H1 (cell line): Measurements from ENCODE around the gene ALPK3. TPM values are rescaled to one million over a fixed set of nuclear protein-coding genes. Genes with fewer than 3 reads are reported as not detected.

Experiments used
- CTCF ChIA-PET: fragments of 300-600 bp; sonication (Branson Sonifier 250); formaldehyde crosslinking; loops from one replicate; lab custom pipeline; 2021; ENCODE audit not compliant: partially characterized antibody; lab: Charles Lee
- POLR2A ChIA-PET: fragments of 300-600 bp; sonication (Branson Sonifier 250); formaldehyde crosslinking; loops from one replicate; lab custom pipeline; 2021; ENCODE audit warnings: inconsistent platforms; ENCODE audit not compliant: partially characterized antibody; lab: Charles Lee
- DNase-seq, 2 experiments: peaks; one replicate each; pipeline versions ENCODE4 v3.0.0 to v3.0.0-alpha.2; 2010 to 2022; ENCODE audit warnings: low spot score in 2 of 2, low read depth in 1 of 2, mixed read lengths in 1 of 2
- FAIRE-seq: peaks from 2 replicates; lab custom pipeline; 2011; peaks lifted over from hg19 to GRCh38; lab: Jason Lieb, UNC
- H2AFZ ChIP-seq: 2 replicates; pipeline ENCODE4 v1.8.1; 2012; ENCODE audit warnings: low read length, inconsistent platforms
- H2AK5ac ChIP-seq: 2 replicates; pipeline ENCODE4 v1.6.1; 2013; ENCODE audit warnings: low read depth, low read length
- H2BK120ac ChIP-seq: replicated peaks from 2 replicates; pipeline ENCODE3; 2013; ENCODE audit warnings: low read depth, low read length, inconsistent platforms
- H2BK12ac ChIP-seq: 2 replicates; pipeline ENCODE4 v1.6.1; 2013; ENCODE audit warnings: low read depth, low read length
- H2BK15ac ChIP-seq: 2 replicates; pipeline ENCODE4 v1.6.1; 2013; ENCODE audit warnings: low read length
- H2BK20ac ChIP-seq: 2 replicates; pipeline ENCODE4 v1.6.1; 2013; ENCODE audit warnings: low read length
- H2BK5ac ChIP-seq: 2 replicates; pipeline ENCODE4 v1.6.1; 2013; ENCODE audit warnings: low read depth, low read length
- H3K14ac ChIP-seq: 2 replicates; pipeline ENCODE4 v1.6.1; 2013; ENCODE audit warnings: inconsistent platforms; ENCODE audit not compliant: insufficient read length
- H3K18ac ChIP-seq: 2 replicates; pipeline ENCODE4 v1.6.1; 2013; ENCODE audit warnings: low read length; ENCODE audit errors: extremely low read depth
- H3K23ac ChIP-seq: 2 replicates; pipeline ENCODE4 v1.6.1; 2013; ENCODE audit warnings: inconsistent platforms; ENCODE audit not compliant: insufficient read length
- H3K23me2 ChIP-seq: 2 replicates; pipeline ENCODE4 v1.6.1; 2013; ENCODE audit warnings: low read depth, low read length
- H3K27ac ChIP-seq: 2 replicates; pipeline ENCODE4 v1.6.1; 2011; ENCODE audit warnings: low read depth, low read length, inconsistent platforms
- H3K27me3 ChIP-seq, 4 experiments: replicated peaks in 1 of 4; 1 replicate in 1 of 4; 2 replicates in 3 of 4; pipeline versions ENCODE4 v1.6.1 to v1.8.1; 2011 to 2013; ENCODE audit warnings: low read length in 3 of 4, mild to moderate bottlenecking in 3 of 4, inconsistent platforms in 2 of 4, mixed read lengths in 2 of 4, moderate library complexity in 1 of 4; ENCODE audit not compliant: control insufficient read depth in 3 of 4, insufficient read depth in 3 of 4; ENCODE audit errors: extremely low read depth in 1 of 4
- H3K36me3 ChIP-seq, 4 experiments: 2 replicates each; pipeline versions ENCODE4 v1.6.1 to v1.8.1; 2011 to 2013; ENCODE audit warnings: mild to moderate bottlenecking in 4 of 4, low read length in 3 of 4, moderate library complexity in 2 of 4, control low read depth in 1 of 4, inconsistent platforms in 1 of 4; ENCODE audit not compliant: insufficient read depth in 4 of 4, control insufficient read depth in 2 of 4
- H3K4ac ChIP-seq: replicated peaks from 2 replicates; pipeline ENCODE3; 2013; ENCODE audit warnings: low read length, low read depth, mixed read lengths, inconsistent platforms; ENCODE audit not compliant: insufficient read length
- H3K4me1 ChIP-seq, 4 experiments: replicated peaks in 1 of 4; 1 replicate in 1 of 4; 2 replicates in 3 of 4; pipeline versions ENCODE4 v1.6.1 to v1.8.1; 2011 to 2013; ENCODE audit warnings: low read length in 3 of 4, inconsistent platforms in 2 of 4, mixed read lengths in 1 of 4; ENCODE audit not compliant: insufficient read depth in 4 of 4, control insufficient read depth in 3 of 4
- H3K4me2 ChIP-seq, 2 experiments: 2 replicates each; pipeline versions ENCODE4 v1.6.1 to v1.8.1; 2011 to 2013; ENCODE audit warnings: low read depth in 2 of 2, low read length in 2 of 2, control low read depth in 1 of 2, inconsistent platforms in 1 of 2, mild to moderate bottlenecking in 1 of 2; ENCODE audit not compliant: insufficient read depth in 1 of 2
- H3K4me3 ChIP-seq, 4 experiments: fragments of 200-600, 300-600 bp in 1 of 4; sonication (generic), shearing (Covaris generic), sonication (Bioruptor Twin) in 1 of 4; 2 replicates each; pipeline versions ENCODE4 v1.5.1 to v1.8.1; 2011 to 2016; ENCODE audit warnings: low read length in 4 of 4, low read depth in 3 of 4, control low read depth in 2 of 4, inconsistent platforms in 2 of 4, mild to moderate bottlenecking in 2 of 4, mixed read lengths in 1 of 4, moderate library complexity in 1 of 4; ENCODE audit not compliant: insufficient read depth in 2 of 4; ENCODE audit errors: extremely low read depth in 1 of 4
- H3K56ac ChIP-seq: replicated peaks from 2 replicates; pipeline ENCODE3; 2013; ENCODE audit warnings: low read depth, mild to moderate bottlenecking, mixed read lengths, low read length, inconsistent platforms; ENCODE audit not compliant: insufficient read length
- H3K79me1 ChIP-seq: 2 replicates; pipeline ENCODE4 v1.6.1; 2013; ENCODE audit warnings: low read depth, low read length, control low read depth
- H3K79me2 ChIP-seq, 2 experiments: 2 replicates each; pipeline versions ENCODE4 v1.6.1 to v1.8.1; 2012 to 2013; ENCODE audit warnings: low read length in 2 of 2, mild to moderate bottlenecking in 2 of 2, inconsistent platforms in 1 of 2; ENCODE audit not compliant: insufficient read depth in 2 of 2, control insufficient read depth in 1 of 2
- H3K9ac ChIP-seq, 4 experiments: replicated peaks in 1 of 4; 1 replicate in 1 of 4; 2 replicates in 3 of 4; pipeline versions ENCODE4 v1.6.1 to v1.8.1; 2011 to 2013; ENCODE audit warnings: low read depth in 3 of 4, low read length in 3 of 4, control low read depth in 2 of 4, mild to moderate bottlenecking in 2 of 4, moderate library complexity in 2 of 4, inconsistent platforms in 1 of 4; ENCODE audit errors: extremely low read depth in 1 of 4
- H3K9me3 ChIP-seq, 2 experiments: 2 replicates each; pipeline versions ENCODE4 v1.6.1 to v1.8.1; 2012 to 2013; ENCODE audit warnings: mild to moderate bottlenecking in 2 of 2, moderate library complexity in 2 of 2, control low read depth in 1 of 2, inconsistent platforms in 1 of 2, low read depth in 1 of 2, low read length in 1 of 2, mixed read lengths in 1 of 2; ENCODE audit not compliant: insufficient read depth in 2 of 2
- H4K20me1 ChIP-seq, 2 experiments: replicated peaks in 1 of 2; 2 replicates each; pipeline versions ENCODE3 to v1.8.1; 2011 to 2013; ENCODE audit warnings: inconsistent platforms in 2 of 2, low read length in 2 of 2, mild to moderate bottlenecking in 1 of 2; ENCODE audit not compliant: insufficient read depth in 2 of 2, control insufficient read depth in 1 of 2
- H4K5ac ChIP-seq: 2 replicates; pipeline ENCODE4 v1.6.1; 2013; ENCODE audit warnings: low read length, low read depth, mixed read lengths, inconsistent platforms; ENCODE audit not compliant: insufficient read length
- H4K8ac ChIP-seq: 2 replicates; pipeline ENCODE4 v1.8.0; 2013; ENCODE audit warnings: mild to moderate bottlenecking, moderate library complexity, low read length, inconsistent platforms; ENCODE audit not compliant: insufficient read depth; ENCODE audit errors: extremely low read depth
- H4K91ac ChIP-seq: replicated peaks from 2 replicates; pipeline ENCODE3; 2013; ENCODE audit warnings: low read length, mixed read lengths, inconsistent platforms; ENCODE audit not compliant: insufficient read length
- BACH1 ChIP-seq: IDR thresholded peaks from 2 replicates; pipeline ENCODE4 v1.6.1; 2012; ENCODE audit warnings: low read length, improper control_type of control experiment
- CHD2 ChIP-seq: IDR thresholded peaks from 2 replicates; pipeline ENCODE4 v1.6.1; 2012; ENCODE audit warnings: low read length, improper control_type of control experiment
- HDAC2 ChIP-seq, 2 experiments: fragments of 300-600 bp in 1 of 2; sonication (generic) in 1 of 2; IDR thresholded peaks; 2 replicates each; pipeline ENCODE4 v1.6.1; 2011 to 2012; ENCODE audit warnings: low read depth in 2 of 2, low read length in 2 of 2, mild to moderate bottlenecking in 2 of 2, moderate library complexity in 2 of 2, borderline replicate concordance in 1 of 2, inconsistent platforms in 1 of 2
- KDM1A ChIP-seq: fragments of 200-600, 300-600 bp; sonication (generic); IDR thresholded peaks from 2 replicates; pipeline ENCODE4 v1.7.1; 2016; ENCODE audit warnings: mild to moderate bottlenecking, low read length, borderline replicate concordance
- KDM5A ChIP-seq: fragments of 200-600 bp; IDR thresholded peaks from 2 replicates; pipeline ENCODE4 v1.7.1; 2012; ENCODE audit warnings: mild to moderate bottlenecking, low read length, inconsistent platforms, mixed read lengths
- MAFK ChIP-seq: IDR thresholded peaks from 2 replicates; pipeline ENCODE4 v1.6.1; 2012; ENCODE audit warnings: low read depth, mild to moderate bottlenecking, improper control_type of control experiment, low read length
- POU5F1 ChIP-seq: IDR thresholded peaks from 2 replicates; pipeline ENCODE4 v1.6.1; 2011; ENCODE audit warnings: low read depth, mild to moderate bottlenecking, low read length, moderate library complexity
- RNF2 ChIP-seq: fragments of 200-900, 300-1000 bp; sonication (generic); IDR thresholded peaks from 2 replicates; pipeline ENCODE4 v1.7.1; 2016; ENCODE audit warnings: borderline replicate concordance, low read depth, mild to moderate bottlenecking, antibody characterized with exemption, low read length; ENCODE audit not compliant: poor library complexity, severe bottlenecking; ENCODE audit errors: missing control alignments
- RXRA ChIP-seq: IDR thresholded peaks from 2 replicates; pipeline ENCODE4 v1.6.1; 2011; ENCODE audit warnings: low read depth, mild to moderate bottlenecking, low read length, moderate library complexity; ENCODE audit not compliant: insufficient read depth
- SAP30 ChIP-seq: fragments of 300-600 bp; sonication (generic); IDR thresholded peaks from 2 replicates; pipeline ENCODE4 v1.7.1; 2012; ENCODE audit warnings: low read length, moderate library complexity, mild to moderate bottlenecking, inconsistent platforms; ENCODE audit not compliant: insufficient read depth, insufficient replicate concordance
- SP2 ChIP-seq: IDR thresholded peaks from 2 replicates; pipeline ENCODE4 v1.6.1; 2012; ENCODE audit warnings: mild to moderate bottlenecking, low read length, inconsistent platforms
- TAF7 ChIP-seq: optimal IDR thresholded peaks from 2 replicates; pipeline ENCODE3; 2011; ENCODE audit warnings: low read depth, mild to moderate bottlenecking, inconsistent platforms, low read length, moderate library complexity, borderline replicate concordance
- TCF12 ChIP-seq: IDR thresholded peaks from 2 replicates; pipeline ENCODE4 v1.6.1; 2011; ENCODE audit warnings: low read depth, mild to moderate bottlenecking, low read length
- YY1 ChIP-seq: IDR thresholded peaks from 2 replicates; pipeline ENCODE4 v1.6.1; 2011; ENCODE audit warnings: low read depth, mild to moderate bottlenecking, low read length
- ZNF274 ChIP-seq: IDR thresholded peaks from 2 replicates; pipeline ENCODE4 v1.7.0; 2012; ENCODE audit warnings: low read length, borderline replicate concordance; ENCODE audit errors: extremely low read depth
- WGBS, 2 experiments: shearing (Covaris generic) in 1 of 2; methylation state at CpG; one replicate each; pipeline versions ENCODE4 v1.1.6 to v1.1.7; 2013 to 2015; ENCODE audit warnings: low lambda C conversion rate in 2 of 2, mixed read lengths in 2 of 2, inconsistent platforms in 1 of 2, low coverage in 1 of 2, missing lambda C conversion rate in 1 of 2; ENCODE audit not compliant: insufficient replicate concordance in 2 of 2, insufficient coverage in 1 of 2, insufficient read length in 1 of 2; ENCODE audit errors: extremely low coverage in 1 of 2, missing lambda C conversion rate in 1 of 2; 5-methylcytosine and 5-hydroxymethylcytosine counted together
- polyA plus RNA-seq, 7 experiments: library from polyadenylated mRNA; depleted of rRNA in 3 of 7; stranded (reverse) in 5 of 7; unstranded in 2 of 7; fragments of >200 nt in 5 of 7; fragments of 200-250 nt in 2 of 7; gene quantifications; 1 replicate in 5 of 7; 2 replicates in 1 of 7; 4 replicates in 1 of 7; pipeline versions ENCODE4 v1.2.1 to v1.2.3, GENCODE V29; 2011 to 2013; ENCODE audit warnings: missing spikeins in 2 of 7, mixed read lengths in 2 of 7
- total RNA-seq: library from RNA; stranded (reverse); fragmentation: NEBNext Ultra II Directional; extraction: Animal tissue kit (Norgen Biotek cat#: 25700); gene quantifications from 2 replicates; pipeline ENCODE4 v1.2.1, GENCODE V29; 2021

The ALPK3 gene
- total and polyA plus RNA-seq, 2 of the 8 experiments (the other 6 are each of a cell fraction or from before 2014, with no cell fraction given): 4.4 to 19.2 TPM

GRCh38 chr15:84901540-84901939 lies 84.4 kb downstream of the ALPK3 start:
- H3K79me2 ChIP-seq: no peaks in the 10 kb centered on the region
- H3K9ac ChIP-seq: no peak overlapping the region
- H4K5ac ChIP-seq: no peak overlapping the region
- no peaks in the 10 kb centered on the region for H3K9me3 ChIP-seq
- no peak overlapping the region for H2BK12ac ChIP-seq
- H2BK5ac ChIP-seq: no peak overlapping the region
- no peak overlapping the region for H3K27ac ChIP-seq
- no peaks in the 10 kb centered on the region for H3K4me1 ChIP-seq
- H4K91ac ChIP-seq: no peak overlapping the region
- no peak overlapping the region for H2BK20ac ChIP-seq
- WGBS, 2 experiments: 90% methylated on average over 2 of the region's 2 CpGs; no CpG with 5 or more reads in 1 of the 2 experiments
- no peak overlapping the region for H2AK5ac ChIP-seq
- FAIRE-seq (no peak), DNase-seq (no peak)
- H2BK120ac ChIP-seq: no peak overlapping the region
- H3K27me3 ChIP-seq: no peaks in the 10 kb centered on the region
- H3K18ac ChIP-seq: no peak overlapping the region
- H3K14ac ChIP-seq: no peak overlapping the region
- no peak overlapping the region for H4K8ac ChIP-seq
- ChIA-PET POLR2A (no interaction called here), CTCF (interaction anchor here (1.0 kb wide), 1 partner anchor 10 kb away, joined by 3 read pairs; no protein-coding TSS in a partner anchor)
- no peak overlapping the region for H3K4me3 ChIP-seq
- no peaks in the 10 kb centered on the region for H3K36me3 ChIP-seq
- H4K20me1 ChIP-seq: no peaks in the 10 kb centered on the region
- H3K56ac ChIP-seq: no peak overlapping the region
- no peaks in the 10 kb centered on the region for H3K23me2 ChIP-seq
- no peaks in the 10 kb centered on the region for H3K79me1 ChIP-seq
- H3K4ac ChIP-seq: no peak overlapping the region
- no peak overlapping the region for H3K23ac ChIP-seq
- no peak overlapping the region for H2AFZ ChIP-seq
- no peak for TF ChIP-seq ZNF274
- TF ChIP-seq BACH1: no peak
- TF ChIP-seq CHD2: no peak
- no peak for TF ChIP-seq RXRA
- no peak for TF ChIP-seq MAFK
- TF ChIP-seq HDAC2 (IDR thresholded peaks at IDR 0.05; ENCODE audit: borderline replicate concordance in 1 of 2, low read depth in 2 of 2, low read length in 2 of 2): no peak
- no peak for TF ChIP-seq POU5F1
- no peak for TF ChIP-seq RNF2
- TF ChIP-seq TCF12: no peak
- TF ChIP-seq YY1: no peak
- no peak for TF ChIP-seq KDM5A
- no peak for TF ChIP-seq SP2
- no peak for TF ChIP-seq TAF7
- no peak for TF ChIP-seq SAP30
- TF ChIP-seq KDM1A: no peak
- H3K4me2 ChIP-seq: no peak overlapping the region
- H2BK15ac ChIP-seq: no peak overlapping the region
